ENCODE results near the gene ST3GAL3. TPM values are rescaled to one million over a fixed set of nuclear protein-coding genes. Genes with fewer than 3 reads are reported as not detected.

The ST3GAL3 gene
- total and polyA plus RNA-seq, 2 of the 13 experiments (the other 11 are each of a cell fraction or from before 2014, with no cell fraction given) = 5.1 to 8.1 TPM

DNA sequence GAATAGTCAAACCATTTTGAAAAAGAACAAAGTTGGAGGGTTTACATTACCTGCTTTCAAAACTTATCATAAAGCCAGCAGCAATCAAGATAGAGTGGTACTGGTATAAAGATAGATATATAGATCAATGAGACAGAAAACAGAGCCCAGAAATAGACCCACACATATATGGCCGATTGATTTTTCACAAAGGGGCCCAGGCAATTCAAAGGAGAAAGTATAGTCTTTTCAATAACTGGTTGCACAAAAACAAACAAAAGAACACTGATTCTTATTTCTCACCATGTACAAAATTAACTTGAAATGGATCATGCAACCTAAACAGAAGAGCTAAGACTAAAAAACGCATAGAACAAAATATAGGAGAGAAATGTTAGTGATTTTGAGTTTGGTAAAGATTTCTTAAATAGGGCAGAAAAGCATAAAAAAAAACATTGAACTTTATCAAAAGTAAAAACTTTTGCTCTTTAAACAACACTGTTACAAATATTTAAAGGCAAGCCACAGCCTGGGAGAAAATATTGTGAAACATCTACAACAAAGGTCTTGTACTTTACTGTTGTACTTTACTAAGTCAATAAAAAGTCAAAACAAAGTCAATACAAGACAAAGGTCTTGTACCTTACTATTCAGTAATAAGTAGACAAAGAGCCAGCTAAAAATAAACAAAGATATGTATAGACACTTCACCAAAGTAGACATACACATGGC lies 50.2 kb downstream of the ST3GAL3 start (continued):
- TF ChIP-seq, protein P1, sequence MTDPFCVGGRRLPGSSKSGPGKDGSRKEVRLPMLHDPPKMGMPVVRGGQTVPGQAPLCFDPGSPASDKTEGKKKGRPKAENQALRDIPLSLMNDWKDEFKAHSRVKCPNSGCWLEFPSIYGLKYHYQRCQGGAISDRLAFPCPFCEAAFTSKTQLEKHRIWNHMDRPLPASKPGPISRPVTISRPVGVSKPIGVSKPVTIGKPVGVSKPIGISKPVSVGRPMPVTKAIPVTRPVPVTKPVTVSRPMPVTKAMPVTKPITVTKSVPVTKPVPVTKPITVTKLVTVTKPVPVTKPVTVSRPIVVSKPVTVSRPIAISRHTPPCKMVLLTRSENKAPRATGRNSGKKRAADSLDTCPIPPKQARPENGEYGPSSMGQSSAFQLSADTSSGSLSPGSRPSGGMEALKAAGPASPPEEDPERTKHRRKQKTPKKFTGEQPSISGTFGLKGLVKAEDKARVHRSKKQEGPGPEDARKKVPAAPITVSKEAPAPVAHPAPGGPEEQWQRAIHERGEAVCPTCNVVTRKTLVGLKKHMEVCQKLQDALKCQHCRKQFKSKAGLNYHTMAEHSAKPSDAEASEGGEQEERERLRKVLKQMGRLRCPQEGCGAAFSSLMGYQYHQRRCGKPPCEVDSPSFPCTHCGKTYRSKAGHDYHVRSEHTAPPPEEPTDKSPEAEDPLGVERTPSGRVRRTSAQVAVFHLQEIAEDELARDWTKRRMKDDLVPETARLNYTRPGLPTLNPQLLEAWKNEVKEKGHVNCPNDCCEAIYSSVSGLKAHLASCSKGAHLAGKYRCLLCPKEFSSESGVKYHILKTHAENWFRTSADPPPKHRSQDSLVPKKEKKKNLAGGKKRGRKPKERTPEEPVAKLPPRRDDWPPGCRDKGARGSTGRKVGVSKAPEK (CRISPR knock-in tag; IDR thresholded peaks at IDR 0.05; ENCODE audit: borderline replicate concordance) = no peak
- TF ChIP-seq THAP11 (CRISPR knock-in tag; IDR thresholded peaks at IDR 0.05) = peak; percentile 30; the same call in 1 of the 2 replicates
- TF ChIP-seq TBX3 (IDR thresholded peaks at IDR 0.05; ENCODE audit: borderline replicate concordance) = peak; percentile 29; the same call in 1 of the 2 replicates
- TF ChIP-seq, protein P2, sequence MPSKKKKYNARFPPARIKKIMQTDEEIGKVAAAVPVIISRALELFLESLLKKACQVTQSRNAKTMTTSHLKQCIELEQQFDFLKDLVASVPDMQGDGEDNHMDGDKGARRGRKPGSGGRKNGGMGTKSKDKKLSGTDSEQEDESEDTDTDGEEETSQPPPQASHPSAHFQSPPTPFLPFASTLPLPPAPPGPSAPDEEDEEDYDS (CRISPR knock-in tag; IDR thresholded peaks at IDR 0.05) = no peak
- peak; percentile 90 for TF ChIP-seq CEBPB (IDR thresholded peaks at IDR 0.05; ENCODE audit: borderline replicate concordance, low read depth, low read length)
- TF ChIP-seq ATAD3A (CRISPR knock-in tag; IDR thresholded peaks at IDR 0.05) = no peak
- TF ChIP-seq ZNF781 (CRISPR knock-in tag; IDR thresholded peaks at IDR 0.05; ENCODE audit: borderline replicate concordance, not compliant biosample characterization) = no peak
- TF ChIP-seq RERE (CRISPR knock-in tag; IDR thresholded peaks at IDR 0.05; ENCODE audit: low read depth) = 0 out of 2 replicates have a peak, but pooled peaks have one; percentile 17
- TF ChIP-seq ZNF570 (CRISPR knock-in tag; IDR thresholded peaks at IDR 0.05; ENCODE audit: borderline replicate concordance) = no peak
- 0 out of 2 replicates have a peak, but pooled peaks have one; percentile 64 for TF ChIP-seq FOXP1 (IDR thresholded peaks at IDR 0.05)
- peak; percentile 91 for TF ChIP-seq FOXP1 (CRISPR knock-in tag; IDR thresholded peaks at IDR 0.05)
- peak; percentile 92 for TF ChIP-seq ARID5B (CRISPR knock-in tag; IDR thresholded peaks at IDR 0.05)
- no peak for TF ChIP-seq ZNF549 (CRISPR knock-in tag; IDR thresholded peaks at IDR 0.05)
- TF ChIP-seq HNF4G (IDR thresholded peaks at IDR 0.05; ENCODE audit: borderline replicate concordance, low read depth, low read length) = peak; percentile 48; the same call in 1 of the 2 replicates
- no peak for TF ChIP-seq HNF4G (CRISPR knock-in tag; IDR thresholded peaks at IDR 0.05; ENCODE audit: borderline replicate concordance, low read depth)
- TF ChIP-seq ZNF564 (CRISPR knock-in tag; IDR thresholded peaks at IDR 0.05) = no peak
- peak; percentile 77 for TF ChIP-seq RARA (CRISPR knock-in tag; IDR thresholded peaks at IDR 0.05)
- TF ChIP-seq CEBPG (CRISPR knock-in tag; IDR thresholded peaks at IDR 0.05) = peak; percentile 85

Measured in HepG2 (cell line).